ENCODE data around the gene MAP3K12. TPM values are rescaled to one million over a fixed set of nuclear protein-coding genes. Genes with fewer than 3 reads are reported as not detected.

Gene MAP3K12
- polyA plus RNA-seq, 3 donors: 22.9 to 40.1 (median 36.9) TPM

DNA sequence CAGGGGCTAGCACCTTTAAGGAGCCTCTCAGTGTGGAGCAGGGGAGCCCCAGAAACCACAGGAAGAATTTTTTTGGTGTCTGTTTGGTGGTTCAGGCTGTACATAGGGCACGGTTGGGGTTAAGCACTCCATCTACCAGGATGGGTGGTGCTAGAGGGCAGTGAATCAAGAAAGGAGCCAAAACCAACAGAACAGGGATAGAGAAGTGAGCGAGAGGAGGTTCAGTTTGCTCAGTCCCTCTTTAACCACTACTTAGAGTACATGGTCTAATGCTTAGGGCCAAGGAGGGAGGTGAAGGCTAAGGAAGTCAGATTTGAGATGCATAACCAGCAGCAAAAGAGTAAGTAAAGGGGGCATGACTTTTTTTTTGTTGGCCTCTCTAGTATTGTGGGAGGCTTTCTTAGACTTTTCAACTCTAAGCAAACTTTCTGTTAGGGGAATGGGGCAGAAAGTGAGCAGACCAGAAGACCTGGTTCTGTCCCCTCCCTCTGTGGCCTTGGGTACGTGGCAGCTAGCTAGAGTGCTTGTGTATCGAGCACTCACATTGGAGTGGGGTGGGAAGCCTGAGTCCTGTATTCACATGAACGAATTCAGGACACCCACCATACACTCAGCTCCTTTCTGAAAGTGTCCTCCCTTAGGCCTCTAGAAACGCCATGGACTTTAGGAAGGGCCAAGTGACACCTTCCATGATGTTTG lies 14.6 kb upstream of the MAP3K12 start:
- DNase-seq: no peak

DNA sequence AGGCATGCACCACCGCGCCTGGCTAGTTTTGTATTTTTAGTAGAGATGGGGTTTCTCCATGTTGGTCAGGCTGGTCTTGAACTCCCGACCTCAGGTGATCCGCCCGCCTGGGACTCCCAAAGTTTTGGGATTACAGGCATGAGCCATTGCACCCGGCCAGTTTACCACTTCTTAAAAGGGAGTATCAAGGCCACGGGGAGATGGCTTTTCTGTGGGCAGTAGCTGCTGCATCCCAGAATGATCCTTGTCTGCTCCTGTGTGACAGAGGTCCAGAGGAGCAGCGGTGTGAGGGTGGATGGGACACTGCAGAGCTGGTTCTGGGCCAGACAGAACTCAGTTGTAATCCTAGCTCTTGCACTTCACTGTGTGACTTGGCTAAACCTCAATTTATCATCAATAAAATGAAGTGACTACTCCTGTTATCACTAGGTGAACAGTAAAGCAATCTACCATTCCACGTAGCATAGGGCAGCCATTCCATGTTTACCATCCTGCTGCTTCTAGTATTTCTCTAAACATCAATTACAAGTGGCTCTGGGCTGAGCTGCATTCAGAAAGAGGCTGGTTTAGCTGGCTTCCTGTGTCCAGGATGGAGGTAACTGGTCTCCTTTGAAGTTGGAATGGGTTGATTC lies 11.0 kb upstream of the MAP3K12 start:
- DNase-seq: no peak

DNA sequence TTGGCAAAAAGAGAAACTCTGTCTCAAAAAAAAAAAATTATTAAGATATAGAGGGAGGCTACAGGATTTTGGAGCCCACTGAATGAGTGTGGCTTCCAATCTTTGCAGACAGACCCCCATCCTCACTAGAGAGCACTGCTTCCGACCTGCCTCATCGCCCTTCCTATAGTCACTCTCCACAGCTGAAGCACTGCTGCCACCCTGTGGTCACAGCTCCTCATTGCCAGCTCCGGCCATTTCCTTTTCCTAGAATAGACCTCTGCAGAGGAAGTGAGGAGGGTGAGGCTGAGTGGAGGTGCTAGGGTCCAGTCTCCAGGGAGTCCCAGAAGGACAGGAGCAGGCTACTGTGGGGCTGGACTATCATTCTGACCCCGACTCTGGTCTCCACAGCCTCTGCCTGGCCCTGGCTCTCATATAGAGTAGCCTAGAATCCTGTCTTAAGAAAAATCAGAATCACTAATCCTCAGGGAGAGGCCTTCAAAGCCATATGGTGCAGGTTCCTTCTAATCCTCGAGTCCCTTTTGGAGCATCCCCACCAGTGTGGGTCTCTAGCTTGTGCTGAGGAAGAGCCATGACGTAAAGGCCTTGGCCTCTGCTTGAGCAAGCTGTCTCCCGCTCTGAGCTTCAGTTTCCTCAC lies 9.4 kb upstream of the MAP3K12 start:
- peak; percentile 84 for DNase-seq

DNA sequence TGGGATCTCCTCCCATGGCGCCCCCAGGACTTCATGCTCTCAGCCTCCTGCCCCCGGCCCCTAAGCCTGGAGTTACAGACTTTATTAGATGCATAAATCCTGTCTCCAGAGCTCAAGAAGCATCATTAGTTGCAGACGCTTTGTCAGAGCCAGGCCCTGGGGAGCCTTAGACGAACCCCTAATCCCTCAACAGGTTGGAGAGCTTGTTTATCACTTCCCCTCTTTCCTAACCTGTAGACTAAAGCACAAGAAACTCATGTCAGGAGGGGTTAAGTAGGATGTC lies 8.3 kb upstream of the MAP3K12 start:
- DNase-seq: no peak

DNA sequence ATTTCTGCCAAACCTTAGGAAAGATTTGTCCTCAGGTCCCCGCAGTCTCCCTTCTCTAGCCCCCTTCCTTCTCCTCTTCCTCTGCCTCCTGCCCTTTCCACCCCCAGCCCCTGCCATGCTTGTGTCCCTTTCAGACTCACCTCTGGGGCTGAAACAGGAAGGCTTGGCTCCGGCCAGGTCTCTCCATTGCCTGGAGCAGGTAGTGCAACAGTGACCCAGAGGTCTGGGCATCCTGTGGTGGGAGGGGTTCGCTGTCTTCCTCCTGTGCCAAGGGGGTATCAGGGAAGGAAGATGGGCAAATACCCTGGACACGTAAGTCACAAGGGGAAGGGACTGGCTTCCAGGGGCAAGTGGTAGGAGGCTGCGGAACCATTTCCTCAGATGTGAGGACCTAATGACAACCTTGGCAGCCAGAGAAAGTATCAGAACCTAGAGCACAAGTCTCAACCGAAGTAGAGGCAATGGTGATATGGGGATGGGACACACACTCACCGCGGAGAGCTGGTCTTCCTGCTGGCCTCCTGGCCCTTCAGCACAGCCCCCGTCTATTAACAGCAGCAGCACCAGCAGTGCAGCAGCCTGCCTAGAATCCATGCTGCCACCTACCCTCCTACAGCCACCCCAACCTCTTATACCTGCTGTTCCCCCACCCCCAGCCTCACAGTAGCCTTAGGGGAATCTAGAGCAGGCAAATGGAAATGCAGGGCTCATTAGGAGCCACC lies 7.8 kb upstream of the MAP3K12 start, which contains the start of gene NPFF:
TSS of gene NPFF (minus strand) at position 604 of the 722 bp plus-strand sequence. CDS start at position 594, 10 bp downstream.
- DNase-seq: no peak

DNA sequence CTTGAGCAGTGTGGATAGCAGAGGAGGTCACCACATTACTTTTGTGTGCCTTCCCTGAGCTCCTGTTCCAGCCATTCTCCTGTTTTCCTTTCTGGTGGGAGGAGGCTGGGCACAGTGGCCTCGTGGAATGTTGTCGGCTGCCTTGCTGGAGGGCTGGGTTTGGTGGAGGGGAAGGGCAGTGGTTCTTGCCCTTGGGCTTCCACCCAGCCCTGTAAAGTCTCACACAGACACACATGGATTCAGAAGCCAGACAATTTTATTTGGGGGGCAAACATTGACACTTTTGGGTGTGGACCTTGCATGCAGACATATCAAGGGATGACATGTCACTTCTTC lies 7.2 kb upstream of the MAP3K12 start:
- DNase-seq: no peak

DNA sequence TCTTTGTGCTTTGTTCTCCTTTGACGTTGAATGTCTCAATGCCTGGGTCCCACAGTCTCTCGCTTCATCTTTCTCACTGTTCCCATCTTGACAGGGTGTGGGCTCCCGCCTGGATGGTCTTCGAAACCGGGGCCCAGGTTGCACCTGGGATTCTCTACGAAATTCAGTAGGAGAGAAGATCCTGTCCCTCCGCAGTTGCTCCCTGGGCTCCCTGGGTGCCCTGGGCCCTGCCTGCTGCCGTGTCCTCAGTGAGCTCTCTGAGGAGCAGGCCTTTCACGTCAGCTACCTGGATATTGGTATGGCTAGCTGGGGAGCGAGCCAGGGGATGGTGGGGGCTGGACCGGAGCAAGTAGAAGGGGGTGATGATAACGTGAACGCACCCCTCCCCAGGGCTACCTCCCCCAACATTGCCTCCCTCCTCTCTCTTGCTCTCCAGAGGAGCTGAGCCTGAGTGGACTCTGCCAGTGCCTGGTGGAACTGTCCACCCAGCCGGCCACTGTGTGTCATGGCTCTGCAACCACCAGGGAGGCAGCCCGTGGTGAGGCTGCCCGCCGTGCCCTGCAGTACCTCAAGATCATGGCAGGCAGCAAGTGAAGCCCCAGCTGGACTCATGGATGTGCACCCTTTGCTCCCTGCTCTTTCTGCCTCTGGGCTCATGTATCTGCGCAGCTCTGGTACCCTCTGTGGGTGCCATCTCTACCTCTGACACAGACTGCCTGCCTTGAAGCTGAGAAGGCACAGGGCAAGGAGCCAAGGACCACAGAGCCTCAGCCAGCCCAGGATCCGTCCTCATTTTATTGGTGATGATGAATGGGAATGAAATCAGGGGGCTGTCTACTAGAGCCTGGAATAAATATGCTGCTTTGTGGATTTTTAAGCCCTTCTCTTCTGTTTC lies 6.5 kb upstream of the MAP3K12 start:
- no peak for DNase-seq

DNA sequence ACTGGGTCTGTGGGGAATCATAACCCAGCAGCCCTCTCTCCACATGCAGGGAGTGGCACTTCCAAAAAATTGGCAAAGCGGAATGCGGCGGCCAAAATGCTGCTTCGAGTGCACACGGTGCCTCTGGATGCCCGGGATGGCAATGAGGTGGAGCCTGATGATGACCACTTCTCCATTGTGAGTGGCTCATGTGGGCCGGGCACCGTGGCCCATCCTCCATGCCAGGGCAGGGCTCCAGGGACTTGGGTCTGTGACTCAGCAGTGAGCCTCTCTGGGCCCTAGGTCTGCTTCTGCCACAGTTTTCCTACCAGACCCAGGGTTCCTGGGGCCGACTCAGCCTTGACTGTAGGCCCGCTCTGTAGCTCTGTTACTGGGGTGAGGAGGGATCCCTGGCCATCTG lies 5.8 kb upstream of the MAP3K12 start:
- no peak for DNase-seq

DNA sequence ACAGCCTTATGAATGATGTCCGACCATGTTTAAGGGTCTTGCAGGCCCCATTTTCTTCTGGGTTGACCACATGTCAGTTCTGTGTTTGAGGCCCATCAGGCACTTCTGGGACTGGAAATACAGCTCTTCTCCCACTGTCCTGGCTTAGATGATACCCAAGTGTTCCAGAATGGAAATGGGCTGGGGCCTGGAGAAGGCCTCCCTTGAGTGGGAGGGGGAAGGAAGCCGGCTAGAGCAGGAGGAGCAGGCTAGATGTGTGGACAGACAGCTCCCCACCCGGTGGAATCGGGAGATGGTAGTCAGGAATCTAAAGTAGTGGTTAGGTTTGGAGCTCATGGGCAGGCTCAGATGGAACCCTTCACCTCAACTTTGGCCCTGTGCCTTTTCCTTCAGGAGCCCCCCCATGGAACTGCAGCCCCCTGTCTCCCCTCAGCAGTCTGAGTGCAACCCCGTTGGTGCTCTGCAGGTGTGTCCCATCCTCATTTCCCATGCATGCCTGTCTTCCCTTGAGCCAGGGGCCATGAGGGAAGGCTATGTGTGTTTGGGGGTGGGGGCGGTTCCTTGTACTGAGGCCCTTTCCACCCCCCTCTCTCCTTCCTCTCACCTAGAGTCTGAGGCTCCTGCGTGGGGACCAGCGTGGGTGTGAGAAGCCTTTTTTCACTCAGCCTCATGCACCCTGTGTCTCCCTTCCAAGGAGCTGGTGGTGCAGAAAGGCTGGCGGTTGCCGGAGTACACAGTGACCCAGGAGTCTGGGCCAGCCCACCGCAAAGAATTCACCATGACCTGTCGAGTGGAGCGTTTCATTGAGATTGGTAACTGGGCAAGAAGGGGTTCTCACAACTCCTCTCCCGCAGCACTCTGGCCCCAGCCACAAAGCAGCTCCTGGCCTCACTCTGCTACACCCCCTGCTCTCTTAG lies 5.0 kb upstream of the MAP3K12 start:
- DNase-seq: no peak

DNA sequence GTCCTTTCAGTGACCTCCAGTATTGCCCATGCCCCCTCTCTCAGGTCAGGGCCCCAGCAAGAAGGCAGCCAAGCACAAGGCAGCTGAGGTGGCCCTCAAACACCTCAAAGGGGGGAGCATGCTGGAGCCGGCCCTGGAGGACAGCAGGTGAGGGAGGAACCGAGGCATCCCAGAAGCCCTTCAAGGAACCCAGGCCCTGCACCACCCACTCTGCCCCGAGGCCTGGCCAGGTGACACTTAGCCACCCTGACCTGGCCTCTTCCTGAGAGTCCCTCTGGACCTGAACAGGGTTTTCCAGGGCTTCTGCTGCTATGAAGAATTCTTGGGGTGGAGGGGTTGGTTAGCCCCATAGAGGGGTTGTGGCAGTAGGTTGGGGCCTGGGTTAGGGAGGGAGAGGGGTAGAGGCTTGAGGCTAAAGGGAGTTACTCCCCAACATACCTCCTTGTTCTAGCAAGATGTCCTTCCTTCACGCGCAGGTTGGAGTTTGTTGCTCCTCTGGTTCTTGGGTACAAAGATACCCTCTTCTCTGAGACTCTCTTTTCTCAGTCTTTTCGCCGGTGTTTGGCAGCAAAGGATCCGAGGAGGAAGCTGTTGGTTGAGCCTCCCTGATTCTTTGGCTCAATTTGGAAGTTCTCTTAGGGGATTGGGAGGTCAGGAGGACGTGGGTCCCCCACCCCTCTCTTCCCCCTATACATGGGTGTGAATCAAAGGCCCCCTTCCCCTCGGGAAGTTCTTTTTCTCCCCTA lies 3.9 kb upstream of the MAP3K12 start:
- DNase-seq: no peak

DNA sequence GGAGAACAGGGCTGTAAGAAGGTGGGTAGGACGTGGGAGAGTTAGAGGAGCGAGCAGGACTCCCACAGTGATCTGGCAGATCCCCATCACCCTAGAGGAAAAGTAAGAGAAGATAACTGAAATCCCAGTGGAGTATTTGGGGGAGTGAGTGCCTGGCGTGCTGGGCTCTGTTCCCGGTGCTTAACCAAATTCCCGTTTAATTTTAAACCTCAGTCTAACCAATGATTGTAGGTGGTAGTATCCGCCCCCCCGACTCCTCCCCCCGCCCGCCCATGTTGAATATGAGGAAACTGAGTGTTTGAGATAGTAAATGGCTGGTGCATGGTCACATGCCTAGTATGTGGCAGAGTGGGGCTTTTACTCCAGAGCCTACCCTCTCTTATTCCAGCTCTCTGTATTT lies 3.1 kb upstream of the MAP3K12 start:
- DNase-seq: no peak

DNA sequence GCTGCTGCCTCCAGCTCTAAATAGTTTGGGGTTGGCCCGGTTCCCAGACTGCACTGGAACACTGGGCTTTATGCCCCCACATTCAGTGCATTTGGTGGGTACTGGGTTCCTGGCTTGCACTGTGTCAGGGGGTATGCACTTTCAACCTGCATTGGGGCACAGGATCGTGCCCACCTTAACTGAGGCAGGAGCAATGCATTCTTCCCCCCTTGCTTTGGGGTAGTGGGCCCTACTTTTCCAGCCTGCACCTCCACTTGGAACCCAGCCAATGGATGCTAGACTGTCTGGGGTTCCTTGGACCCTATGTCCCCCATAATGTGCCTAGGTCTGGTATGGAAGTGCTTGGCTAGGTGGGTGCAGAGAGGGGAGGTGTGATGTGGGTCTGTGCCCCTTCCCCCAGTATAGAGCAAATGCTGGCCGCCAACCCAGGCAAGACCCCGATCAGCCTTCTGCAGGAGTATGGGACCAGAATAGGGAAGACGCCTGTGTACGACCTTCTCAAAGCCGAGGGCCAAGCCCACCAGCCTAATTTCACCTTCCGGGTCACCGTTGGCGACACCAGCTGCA lies 2.4 kb upstream of the MAP3K12 start:
- no peak for DNase-seq

DNA sequence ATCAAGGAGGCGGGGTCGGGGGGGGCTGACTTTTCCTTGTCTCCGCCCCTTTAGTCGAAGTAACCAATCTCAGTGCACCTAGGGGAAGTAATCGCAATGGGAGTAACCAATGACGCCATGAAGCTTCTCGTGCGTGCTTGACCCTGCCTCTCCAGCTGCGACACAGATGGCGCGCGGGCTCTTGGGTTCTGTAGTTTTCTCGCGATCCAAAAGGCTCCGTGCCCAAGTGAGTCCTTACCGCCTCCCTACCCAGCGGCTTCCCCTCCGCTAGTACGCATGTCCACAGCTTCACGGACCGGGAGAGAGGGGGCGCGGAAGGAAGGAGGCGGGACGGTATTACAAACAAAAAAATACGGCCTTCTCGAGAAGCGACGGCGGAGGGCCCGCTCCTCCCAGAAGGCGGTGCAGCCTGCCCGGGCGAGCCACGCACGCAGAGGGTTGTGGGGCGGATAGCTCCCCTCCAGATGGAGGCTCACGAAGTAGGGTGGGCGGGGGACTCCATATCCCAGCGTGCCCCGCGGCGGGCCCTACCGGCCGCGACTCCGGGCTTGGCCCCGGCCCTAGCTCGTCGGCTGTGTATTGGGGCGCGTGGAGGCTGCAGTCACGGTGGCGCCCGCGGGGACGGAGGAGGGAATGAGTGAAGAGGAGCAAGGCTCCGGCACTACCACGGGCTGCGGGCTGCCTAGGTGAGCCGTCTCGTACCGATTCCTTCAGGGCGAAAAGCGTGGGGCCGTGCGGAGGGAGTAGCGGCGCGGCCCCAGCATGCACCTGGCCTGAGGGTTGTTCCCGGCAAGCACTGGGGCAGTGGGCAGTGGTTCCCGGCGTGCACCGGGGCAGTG lies 1.7 kb upstream of the MAP3K12 start, which contains the start of gene TARBP2:
TSS of gene TARBP2 (plus strand) at position 508 of the 839 bp plus-strand sequence. CDS start at position 634, 126 bp downstream.
- DNase-seq: peak; percentile 100

DNA sequence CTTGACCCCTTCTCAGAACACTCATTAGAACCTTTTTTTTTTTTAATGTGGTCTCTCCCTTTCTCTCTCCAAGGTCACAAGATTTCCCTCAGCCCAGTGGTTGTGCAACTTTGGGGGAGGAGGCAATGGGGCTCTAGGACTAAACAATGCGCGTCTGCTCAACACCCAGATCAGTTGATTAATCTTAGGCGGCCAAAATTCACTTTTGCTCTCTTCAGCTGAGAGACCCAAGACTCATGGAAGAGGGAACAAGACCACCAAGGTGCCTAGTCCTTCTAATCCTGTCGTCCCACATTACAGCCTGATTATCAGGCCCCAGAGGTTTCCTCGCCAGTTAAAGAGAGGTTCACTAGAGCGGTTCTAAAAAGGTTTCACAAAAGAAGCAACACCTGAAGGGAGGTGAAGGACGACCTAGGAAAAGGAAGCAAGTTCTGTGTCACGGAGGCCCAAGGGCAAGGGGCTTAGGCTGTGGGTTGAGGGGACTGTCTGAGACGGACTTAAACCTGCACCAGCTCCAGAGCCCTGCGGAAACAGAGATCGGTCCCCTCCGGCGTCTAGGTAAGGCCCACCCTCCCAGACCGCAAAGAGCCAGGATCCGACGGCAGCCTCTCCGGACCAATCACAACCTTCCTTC lies 1.0 kb upstream of the MAP3K12 start:
- no peak for DNase-seq

DNA sequence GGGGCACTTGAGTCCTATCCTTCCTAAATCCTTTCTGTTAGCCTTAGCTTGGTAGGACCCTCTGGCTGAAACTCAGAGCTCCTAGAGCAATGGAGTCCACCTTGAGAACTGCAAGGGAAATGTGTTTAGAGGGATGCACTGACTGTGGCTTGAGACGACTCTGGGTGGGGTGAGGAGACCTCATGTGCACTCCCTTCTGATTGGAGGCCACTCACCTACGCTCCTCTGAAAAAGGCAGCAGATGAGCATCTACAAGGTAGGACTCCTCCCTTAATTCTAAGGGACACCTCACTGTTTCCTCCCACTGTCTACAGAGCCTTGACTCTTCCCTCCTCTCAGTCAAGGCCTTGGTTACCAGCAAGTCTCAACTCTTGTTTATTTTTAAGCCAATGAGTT lies 1.0 kb downstream of the MAP3K12 start:
- DNase-seq: no peak

DNA sequence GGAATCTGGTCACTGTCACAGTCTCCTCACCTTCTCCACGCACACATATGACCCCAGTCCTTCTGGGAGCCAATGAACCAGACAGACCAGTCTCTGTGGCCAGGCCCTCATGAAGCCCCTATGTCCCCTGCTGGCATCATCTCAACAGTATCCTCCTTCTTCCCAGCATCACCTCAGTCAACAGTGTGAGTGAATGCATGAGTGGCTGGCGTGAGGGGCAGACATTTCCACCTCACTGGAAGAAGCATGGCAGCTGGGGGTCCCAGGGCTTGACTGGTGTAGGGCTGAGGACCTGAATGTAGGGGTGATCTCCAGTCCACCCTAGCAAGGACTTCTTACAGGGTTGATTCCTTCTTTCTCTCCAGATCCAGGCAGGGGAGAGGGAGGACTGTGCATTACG lies 1.8 kb downstream of the MAP3K12 start:
- no peak for DNase-seq

DNA sequence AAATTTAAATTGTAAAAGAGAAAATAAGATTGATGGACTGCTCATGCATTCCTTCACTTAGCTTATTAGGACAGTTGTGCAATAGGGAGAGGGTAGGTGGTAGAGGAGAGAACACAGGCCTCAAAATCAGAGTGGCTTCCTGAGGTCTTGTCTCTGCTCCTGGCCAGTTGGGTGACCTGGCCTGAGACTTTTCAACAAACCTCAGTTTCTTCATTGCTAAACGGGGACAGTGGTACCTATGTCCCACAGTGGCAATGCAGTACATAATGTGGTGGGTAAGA lies 2.6 kb downstream of the MAP3K12 start:
- DNase-seq: no peak

Measured in renal pelvis (tissue), 4 donors.